ENCODE results near the gene MYOM3. TPM values are rescaled to one million over a fixed set of nuclear protein-coding genes. Genes with fewer than 3 reads are reported as not detected.
A peak's percentile ranks its signal among the peaks of the same experiment; 100 is the strongest.
"Not testable (repeated sequence)": the region's sequence is repeated elsewhere in the genome, so short reads cannot be mapped to it uniquely, and the experiment has no call there.

Gene MYOM3
- total and polyA plus RNA-seq, 3 experiments from 2014 or later: not detected

GRCh38 chr1:24018611-24019580 is 93.0 kb downstream of the MYOM3 start:
- no peaks in the 10 kb centered on the region for H3K9me3 Mint-ChIP-seq
- no peak overlapping the region for H3K4me3 Mint-ChIP-seq
- Histone ChIP-seq H3K4me3 (ENCODE audit: low read length) (no peak overlapping the region), H3K4me1 (ENCODE audit: insufficient read depth, low read length) (no peaks in the 10 kb centered on the region), H3K27ac (ENCODE audit: low read depth, low read length) (no peak overlapping the region), H3K36me3 (ENCODE audit: insufficient read depth, low read length) (no peaks in the 10 kb centered on the region), H3K27me3 (ENCODE audit: insufficient read depth, low read length, poor library complexity, severe bottlenecking) (no peaks in the 10 kb centered on the region), H3K9me3 (ENCODE audit: low read length) (no peaks in the 10 kb centered on the region)
- CTCF ChIA-PET: interaction anchor here (0.7 to 1.0 kb wide), 2 partner anchors 9 to 117 kb away, joined by 3 read pairs; no protein-coding TSS in a partner anchor
- H3K4me1 Mint-ChIP-seq: no peaks in the 10 kb centered on the region
- no peak for DNase-seq
- no peaks in the 10 kb centered on the region for H3K36me3 Mint-ChIP-seq
- peak overlapping the region in 1 of 8 donors; percentile 63 for H3K27ac Mint-ChIP-seq
- H3K27me3 Mint-ChIP-seq: peaks cover 2 to 12% of the 10 kb centered on the region in 2 donors
- POLR2A ChIA-PET: no interaction called here

DNA sequence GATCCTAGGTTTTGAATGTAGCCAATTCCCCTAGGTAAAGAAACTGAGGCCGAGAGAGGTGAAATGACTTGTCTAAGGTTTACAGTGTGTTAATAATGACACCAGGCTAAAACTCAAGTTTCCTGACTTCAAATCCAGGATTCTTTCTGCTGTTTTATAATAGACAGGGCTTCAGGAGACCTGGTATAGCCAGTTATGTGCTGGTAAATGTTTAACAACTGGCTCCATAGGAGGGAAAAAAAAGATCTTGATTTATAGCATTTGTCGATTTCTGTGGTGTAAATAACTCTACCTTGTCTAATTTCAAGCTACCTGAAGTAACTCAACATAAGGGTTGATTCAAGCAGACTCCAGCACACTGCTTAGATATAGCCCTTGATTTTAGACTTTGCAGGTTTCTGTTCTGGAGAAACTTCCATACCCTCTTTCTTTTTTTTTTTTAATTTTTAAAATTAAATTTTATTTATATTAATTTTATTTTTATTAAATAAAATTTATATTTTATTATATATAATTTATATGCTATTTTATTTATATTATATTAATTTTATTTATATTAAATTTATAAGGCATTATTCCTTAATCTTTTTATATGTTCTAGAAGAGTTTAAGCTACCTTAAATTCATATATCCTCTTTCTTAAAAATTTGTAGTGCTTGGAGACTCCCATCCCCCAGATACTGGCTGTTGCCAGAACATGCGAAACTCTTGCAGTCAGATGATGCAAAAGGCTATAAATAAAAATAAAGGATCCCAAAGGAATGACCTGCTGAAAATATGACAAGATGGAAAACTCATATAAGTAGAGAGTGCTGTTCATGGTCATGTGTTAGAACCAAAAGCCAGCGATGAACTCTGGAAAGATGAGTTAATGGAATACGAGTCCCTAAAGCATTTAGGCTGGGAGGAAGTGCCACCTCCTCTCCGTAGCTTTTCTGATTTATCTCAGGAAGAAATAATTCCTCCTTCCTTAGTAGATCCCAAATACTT is 96.4 kb downstream of the MYOM3 start:
- Histone ChIP-seq H3K4me3 (ENCODE audit: low read length) (no peak overlapping the region), H3K4me1 (ENCODE audit: insufficient read depth, low read length) (no peaks in the 10 kb centered on the region), H3K9me3 (ENCODE audit: low read length) (no peaks in the 10 kb centered on the region), H3K27me3 (ENCODE audit: insufficient read depth, low read length, poor library complexity, severe bottlenecking) (no peaks in the 10 kb centered on the region), H3K36me3 (ENCODE audit: insufficient read depth, low read length) (no peaks in the 10 kb centered on the region), H3K27ac (ENCODE audit: low read depth, low read length) (no peak overlapping the region)
- H3K36me3 Mint-ChIP-seq: no peaks in the 10 kb centered on the region
- no peak overlapping the region for H3K4me3 Mint-ChIP-seq
- H3K27me3 Mint-ChIP-seq: peaks cover 2 to 17% of the 10 kb centered on the region in 2 donors
- ChIA-PET POLR2A (no interaction called here), CTCF (no interaction called here)
- H3K27ac Mint-ChIP-seq: no peak overlapping the region
- DNase-seq: no peak
- H3K9me3 Mint-ChIP-seq: no peaks in the 10 kb centered on the region
- H3K4me1 Mint-ChIP-seq: no peaks in the 10 kb centered on the region

GRCh38 chr1:24012878-24013277 is 99.1 kb downstream of the MYOM3 start:
- H3K4me3 Mint-ChIP-seq; H3K4me1 ChIP-seq (ENCODE audit: insufficient read depth, low read length); H3K9me3 ChIP-seq (ENCODE audit: low read length); H3K36me3 ChIP-seq (ENCODE audit: insufficient read depth, low read length); H3K36me3 Mint-ChIP-seq; CTCF ChIA-PET; H3K27ac ChIP-seq (ENCODE audit: low read depth, low read length); H3K27ac Mint-ChIP-seq; H3K4me3 ChIP-seq (ENCODE audit: low read length); H3K9me3 Mint-ChIP-seq; H3K4me1 Mint-ChIP-seq; H3K27me3 ChIP-seq (ENCODE audit: insufficient read depth, low read length, poor library complexity, severe bottlenecking); DNase-seq: not testable (repeated sequence)
- POLR2A ChIA-PET: interaction anchor here (0.7 kb wide), 1 partner anchor 48 kb away, joined by 3 read pairs; no protein-coding TSS in a partner anchor
- H3K27me3 Mint-ChIP-seq: peaks cover 7 to 24% of the 10 kb centered on the region in 2 donors

DNA sequence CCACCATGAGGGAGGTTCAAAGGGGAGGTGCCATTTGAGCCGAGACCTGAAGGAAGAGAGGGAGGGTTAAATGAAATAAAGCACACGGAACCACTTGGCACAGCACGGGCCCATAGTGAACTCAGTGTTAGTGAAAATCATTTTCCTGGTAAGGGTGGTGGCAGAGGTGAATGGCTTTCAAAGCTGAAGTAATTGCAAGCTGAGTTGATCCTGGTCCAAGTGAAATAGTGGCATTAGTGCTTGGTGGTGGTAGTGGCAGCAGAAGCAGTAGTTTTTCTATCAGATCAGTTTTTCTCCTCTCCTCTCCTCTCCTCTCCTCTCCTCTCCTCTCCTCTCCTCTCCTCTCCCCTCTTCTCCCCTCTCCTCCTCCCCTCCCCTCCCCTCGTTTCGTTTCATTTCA is 101.3 kb downstream of the MYOM3 start:
- Mint-ChIP-seq H3K4me3 (no peak overlapping the region), H3K4me1 (no peaks in the 10 kb centered on the region)
- H3K27me3 ChIP-seq (ENCODE audit: insufficient read depth, low read length, poor library complexity, severe bottlenecking): no peaks in the 10 kb centered on the region

DNA sequence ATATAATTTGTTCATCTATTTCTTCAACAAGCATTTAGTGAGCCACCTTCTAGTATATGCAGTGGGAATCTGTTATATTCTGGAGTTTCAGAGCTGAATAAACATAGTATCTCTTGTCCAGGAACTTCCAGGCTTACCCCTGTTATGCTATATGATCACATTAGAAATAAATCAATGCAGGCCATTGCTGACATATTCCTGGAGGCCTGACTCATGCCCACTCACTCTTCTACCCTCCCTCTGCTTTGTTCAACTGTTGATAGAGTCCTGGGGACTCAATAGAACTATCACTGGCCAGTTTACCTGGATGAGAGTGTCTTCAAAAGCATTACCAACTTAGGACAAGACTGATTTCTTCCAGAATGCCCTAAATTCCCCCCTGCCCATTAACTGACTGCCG is 102.5 kb downstream of the MYOM3 start:
- ChIA-PET CTCF (no interaction called here), POLR2A (no interaction called here)
- no peaks in the 10 kb centered on the region for H3K9me3 Mint-ChIP-seq
- Histone ChIP-seq H3K4me3 (ENCODE audit: low read length) (no peak overlapping the region), H3K4me1 (ENCODE audit: insufficient read depth, low read length) (no peaks in the 10 kb centered on the region), H3K9me3 (ENCODE audit: low read length) (no peaks in the 10 kb centered on the region), H3K36me3 (ENCODE audit: insufficient read depth, low read length) (no peaks in the 10 kb centered on the region), H3K27me3 (ENCODE audit: insufficient read depth, low read length, poor library complexity, severe bottlenecking) (no peaks in the 10 kb centered on the region), H3K27ac (ENCODE audit: low read depth, low read length) (no peak overlapping the region)
- no peak overlapping the region for H3K4me3 Mint-ChIP-seq
- no peak for DNase-seq
- no peaks in the 10 kb centered on the region for H3K4me1 Mint-ChIP-seq
- no peaks in the 10 kb centered on the region for H3K36me3 Mint-ChIP-seq
- H3K27ac Mint-ChIP-seq: no peak overlapping the region
- H3K27me3 Mint-ChIP-seq: peaks cover 5 to 23% of the 10 kb centered on the region in 2 donors

More for the DNA sequence above, 101.3 kb downstream of the MYOM3 start:
- no peaks in the 10 kb centered on the region for H3K4me1 ChIP-seq (ENCODE audit: insufficient read depth, low read length)
- no peak overlapping the region for H3K4me3 ChIP-seq (ENCODE audit: low read length)
- no peaks in the 10 kb centered on the region for H3K36me3 ChIP-seq (ENCODE audit: insufficient read depth, low read length)
- H3K9me3 Mint-ChIP-seq: no peaks in the 10 kb centered on the region
- ChIA-PET CTCF (no interaction called here), POLR2A (no interaction called here)
- H3K27ac ChIP-seq (ENCODE audit: low read depth, low read length): no peak overlapping the region
- H3K36me3 Mint-ChIP-seq: no peaks in the 10 kb centered on the region
- no peak for DNase-seq
- peak overlapping the region in 1 of 8 donors; percentile 97 for H3K27ac Mint-ChIP-seq
- peaks cover 7 to 23% of the 10 kb centered on the region in 2 donors for H3K27me3 Mint-ChIP-seq
- H3K9me3 ChIP-seq (ENCODE audit: low read length): no peaks in the 10 kb centered on the region

DNA sequence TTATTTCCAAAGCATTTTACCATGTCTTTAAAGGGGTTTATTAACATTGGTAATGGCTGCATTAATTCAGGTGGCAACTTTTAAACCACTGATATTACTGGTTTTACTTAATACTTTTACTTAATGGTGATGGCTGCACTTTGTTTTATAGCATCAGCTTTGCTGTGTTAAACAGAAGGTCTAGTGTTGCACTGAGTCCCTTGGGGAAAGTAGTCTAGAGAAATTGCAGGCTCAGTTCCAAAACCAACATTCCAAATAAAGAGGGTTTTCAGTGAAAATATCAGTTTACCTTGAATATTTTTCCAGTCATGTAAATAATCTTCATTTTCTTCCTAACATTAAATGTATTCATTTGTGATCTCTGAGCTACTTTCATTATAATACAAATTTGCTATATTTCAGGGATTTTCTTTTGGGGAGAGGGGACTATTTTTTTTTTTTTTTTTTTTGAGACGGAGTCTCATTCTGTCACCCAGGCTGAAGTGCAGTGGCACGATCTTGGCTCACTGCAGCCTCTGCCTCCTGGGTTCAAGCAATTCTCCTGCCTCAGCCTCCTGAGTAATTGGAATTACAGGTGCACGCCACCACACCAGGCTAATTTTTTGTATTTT is 103.3 kb downstream of the MYOM3 start:
- Mint-ChIP-seq H3K27me3 (peaks cover 7 to 27% of the 10 kb centered on the region in 2 donors), H3K27ac (peak overlapping the region in 1 of 8 donors; percentile 43)
- POLR2A ChIA-PET; H3K27me3 ChIP-seq (ENCODE audit: insufficient read depth, low read length, poor library complexity, severe bottlenecking); H3K4me1 ChIP-seq (ENCODE audit: insufficient read depth, low read length); H3K36me3 Mint-ChIP-seq; CTCF ChIA-PET; H3K4me3 ChIP-seq (ENCODE audit: low read length); H3K9me3 ChIP-seq (ENCODE audit: low read length); H3K4me3 Mint-ChIP-seq; H3K9me3 Mint-ChIP-seq; DNase-seq; H3K27ac ChIP-seq (ENCODE audit: low read depth, low read length); H3K36me3 ChIP-seq (ENCODE audit: insufficient read depth, low read length); H3K4me1 Mint-ChIP-seq: not testable (repeated sequence)

- Mint-ChIP-seq H3K4me1 (no peaks in the 10 kb centered on the region), H3K9me3 (no peaks in the 10 kb centered on the region), H3K36me3 (no peaks in the 10 kb centered on the region), H3K27me3 (peaks cover 11 to 34% of the 10 kb centered on the region in 2 donors), H3K27ac (no peak overlapping the region), H3K4me3 (no peak overlapping the region)
- Histone ChIP-seq H3K9me3 (ENCODE audit: low read length) (no peaks in the 10 kb centered on the region), H3K36me3 (ENCODE audit: insufficient read depth, low read length) (no peaks in the 10 kb centered on the region), H3K4me3 (ENCODE audit: low read length) (no peak overlapping the region), H3K4me1 (ENCODE audit: insufficient read depth, low read length) (no peaks in the 10 kb centered on the region), H3K27ac (ENCODE audit: low read depth, low read length) (no peak overlapping the region), H3K27me3 (ENCODE audit: insufficient read depth, low read length, poor library complexity, severe bottlenecking) (no peaks in the 10 kb centered on the region)
- ChIA-PET POLR2A (no interaction called here), CTCF (no interaction called here)
- no peak for DNase-seq
Observed at GRCh38 chr1:24007079-24007478, 104.9 kb downstream of the MYOM3 start.
